Occipital lobe (tissue), 2 donors: ENCODE data around the gene XYLT1. TPM values are rescaled to one million over a fixed set of nuclear protein-coding genes. Genes with fewer than 3 reads are reported as not detected.

ENCODE experiments used
- DNase-seq: peaks from one replicate; lab custom pipeline; 2025; lab: John Stamatoyannopoulos, UW
- total RNA-seq: library from RNA; depleted of rRNA; stranded (reverse); fragments of >200 nt; gene quantifications from one replicate; pipeline ENCODE4 v1.2.3, GENCODE V29; 2014

XYLT1 gene
- total RNA-seq, 1 donor from 2014 or later = 29.3 TPM

- DNase-seq = no peak
Observed at GRCh38 chr16:17261197-17261858, 209.4 kb downstream of the XYLT1 start.

- DNase-seq = no peak
Observed at GRCh38 chr16:17260276-17260849, 210.4 kb downstream of the XYLT1 start.

GRCh38 chr16:17259751-17260270, 210.9 kb downstream of the XYLT1 start:
- no peak for DNase-seq

DNA sequence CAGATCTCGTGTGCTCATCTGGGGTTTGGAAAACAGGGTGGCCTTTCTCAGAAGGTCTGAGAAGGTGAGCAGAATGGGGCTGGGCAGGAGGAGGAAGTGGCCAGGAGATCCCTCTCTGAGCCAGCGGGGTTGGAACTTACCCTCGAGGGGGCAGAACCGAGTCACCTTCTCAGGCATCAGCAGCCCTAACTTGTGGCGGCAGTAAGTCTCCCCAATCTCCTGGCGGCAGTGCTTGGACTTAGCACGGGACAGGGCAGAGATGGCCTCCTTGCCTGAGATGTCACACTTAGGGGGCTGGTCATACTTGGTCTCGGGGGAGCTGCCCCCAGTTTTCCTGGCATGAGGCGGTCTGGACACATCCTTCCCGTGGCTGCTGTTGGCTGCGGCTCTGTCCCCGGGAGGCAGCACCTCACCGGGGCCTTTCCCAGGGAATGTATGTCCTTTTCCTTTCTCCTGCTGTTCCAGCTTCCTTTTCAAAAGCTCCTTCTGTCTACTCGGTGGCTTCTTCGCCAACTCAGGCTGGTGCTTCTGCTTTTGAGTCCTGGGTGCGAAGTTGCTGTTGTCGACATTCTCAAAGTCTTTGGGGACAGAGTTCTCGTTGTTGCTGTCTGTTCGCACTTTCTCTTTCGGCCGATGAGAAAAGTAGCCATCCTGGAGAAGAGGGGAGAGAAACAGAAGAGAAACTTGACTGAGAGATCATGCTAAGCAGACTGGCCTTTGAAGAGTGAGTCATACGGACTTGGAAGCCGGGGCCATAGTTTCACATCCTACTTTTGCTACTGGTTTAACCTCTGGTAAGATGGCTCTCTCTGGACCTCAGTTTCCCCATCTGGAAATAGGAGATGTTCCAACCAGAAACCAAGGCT, 211.7 kb downstream of the XYLT1 start:
- no peak for DNase-seq

DNA sequence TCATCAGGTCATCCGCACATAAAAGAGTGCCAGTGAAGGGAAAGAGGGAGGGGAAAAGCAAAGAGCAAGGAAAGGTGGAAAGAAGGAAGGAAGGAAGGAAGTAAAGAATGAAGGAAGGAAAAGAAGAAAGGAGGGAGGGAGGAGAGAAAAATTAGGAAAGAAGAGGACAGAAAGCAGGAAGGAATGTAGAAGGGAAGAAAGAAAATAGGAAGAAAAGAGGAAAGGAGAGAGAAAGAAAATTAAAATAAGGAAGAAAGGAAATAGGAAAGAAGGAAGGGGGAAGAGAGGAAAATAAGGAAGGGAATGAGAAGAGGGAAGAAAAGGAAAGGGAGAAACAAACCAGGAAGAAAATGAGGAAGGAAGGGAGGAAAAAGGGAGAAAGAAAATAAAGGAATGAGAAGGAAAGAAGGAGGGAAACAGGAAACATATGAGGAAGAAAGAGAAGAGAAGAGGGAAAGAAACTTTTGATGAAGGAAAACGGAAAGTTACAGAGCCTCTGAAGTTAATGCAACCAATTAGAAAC, 212.6 kb downstream of the XYLT1 start:
- DNase-seq = no peak

- DNase-seq = no peak
Observed at GRCh38 chr16:17257426-17258023, 213.2 kb downstream of the XYLT1 start.

- DNase-seq = no peak
Observed at GRCh38 chr16:17252701-17253100, 218.1 kb downstream of the XYLT1 start.

DNA sequence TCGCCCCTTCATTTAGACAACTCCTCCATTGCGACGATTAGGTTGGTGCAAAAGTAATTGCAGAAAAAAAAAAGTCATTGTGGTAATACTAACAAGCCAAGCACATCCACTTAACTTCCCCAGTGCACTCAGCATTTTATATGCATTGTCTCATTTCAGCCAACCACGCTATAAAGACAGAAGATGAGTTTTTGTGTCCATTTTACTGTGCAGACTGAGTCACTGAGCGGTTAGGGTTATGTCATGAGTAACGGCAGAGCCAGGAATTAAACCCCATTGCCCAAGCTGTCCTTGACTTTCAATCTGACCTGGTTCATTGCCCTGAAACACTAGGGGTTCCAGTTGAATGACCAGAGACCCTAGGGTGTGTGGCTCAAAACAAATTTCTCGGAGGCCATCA, 218.7 kb downstream of the XYLT1 start:
- no peak for DNase-seq

DNA sequence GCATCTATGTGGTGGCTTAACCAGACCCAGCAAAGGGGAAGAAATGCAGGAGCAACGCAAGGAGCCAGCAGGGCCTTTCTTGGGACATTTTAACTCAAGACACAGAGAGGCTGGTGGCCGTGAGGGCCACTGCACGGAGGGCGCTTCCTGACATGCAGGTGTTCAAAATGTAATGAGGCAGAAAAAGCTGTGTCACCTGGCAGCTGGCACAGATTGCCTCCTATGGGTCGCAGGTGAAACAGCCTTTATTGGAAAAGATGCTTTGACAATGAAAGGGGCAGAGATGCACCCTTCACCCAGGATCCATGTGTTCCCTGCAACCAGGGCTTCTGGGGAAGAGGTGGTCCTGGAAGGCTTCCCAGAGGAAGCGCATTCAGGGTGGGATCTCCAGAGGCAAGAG, 219.3 kb downstream of the XYLT1 start:
- no peak for DNase-seq

DNA sequence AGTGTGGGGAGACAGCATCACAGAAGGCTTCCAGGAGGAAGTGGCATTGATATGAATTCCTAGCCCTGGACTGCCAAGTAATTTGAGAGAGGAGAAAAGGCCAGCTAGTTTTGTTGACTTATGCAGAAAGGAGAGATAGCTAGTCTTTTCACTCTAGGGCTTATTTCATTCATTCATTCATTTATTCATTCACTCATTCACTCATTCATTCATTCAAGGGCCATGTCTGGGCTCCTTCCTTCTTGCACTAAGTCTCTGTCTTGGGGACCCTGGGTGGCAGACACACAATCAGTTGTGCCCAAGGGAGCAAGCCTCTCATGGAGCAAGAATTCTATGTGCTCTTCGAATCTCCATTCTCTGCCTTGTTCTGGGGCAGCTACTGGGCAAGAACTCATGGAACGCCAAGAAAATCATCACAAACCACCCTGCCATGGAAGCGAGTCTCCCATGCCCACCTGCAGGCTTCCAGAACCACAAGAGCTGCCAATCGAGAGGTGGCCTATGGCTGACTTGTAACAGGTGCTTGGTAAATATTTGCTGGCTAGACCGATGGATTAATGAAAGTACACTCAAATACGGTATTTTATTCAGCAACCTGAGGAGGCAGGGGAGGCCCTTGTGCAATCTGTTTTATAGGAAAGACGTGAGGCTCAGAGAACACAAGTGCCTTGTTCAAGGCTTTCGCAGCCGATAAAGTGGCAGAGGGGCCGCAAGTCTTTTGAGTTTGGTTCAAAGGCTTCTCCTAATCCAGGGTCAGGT, 223.6 kb downstream of the XYLT1 start:
- no peak for DNase-seq

DNA sequence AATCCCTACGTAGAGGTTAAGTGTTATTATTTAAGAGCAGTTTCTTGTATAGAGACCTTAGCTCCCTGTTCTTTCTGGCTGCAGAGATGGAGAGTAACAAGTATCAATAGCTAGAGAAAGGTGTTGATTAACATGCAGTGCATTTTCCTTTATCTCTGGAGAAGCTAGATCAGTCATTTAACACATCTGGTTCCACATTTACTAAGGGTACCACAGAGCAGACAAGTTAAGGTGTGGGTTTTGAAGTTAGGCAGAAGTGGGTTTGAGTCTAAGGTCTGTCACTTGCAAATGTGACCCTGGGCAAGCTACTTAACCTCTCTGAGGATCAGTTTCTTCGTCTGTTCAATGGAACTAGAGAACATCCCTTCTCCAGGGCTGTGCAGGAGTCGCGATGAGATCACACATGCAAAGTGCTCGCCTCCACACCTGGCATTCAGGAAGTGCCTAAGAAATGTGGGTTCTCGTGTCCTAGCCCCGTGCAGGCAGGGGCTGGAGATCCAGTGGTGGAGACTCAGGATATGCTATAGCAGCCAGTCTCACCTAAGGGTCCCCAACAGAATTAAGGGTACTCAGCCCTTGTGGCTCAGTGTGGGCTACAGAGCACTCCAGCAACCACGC, 224.4 kb downstream of the XYLT1 start:
- no peak for DNase-seq

DNA sequence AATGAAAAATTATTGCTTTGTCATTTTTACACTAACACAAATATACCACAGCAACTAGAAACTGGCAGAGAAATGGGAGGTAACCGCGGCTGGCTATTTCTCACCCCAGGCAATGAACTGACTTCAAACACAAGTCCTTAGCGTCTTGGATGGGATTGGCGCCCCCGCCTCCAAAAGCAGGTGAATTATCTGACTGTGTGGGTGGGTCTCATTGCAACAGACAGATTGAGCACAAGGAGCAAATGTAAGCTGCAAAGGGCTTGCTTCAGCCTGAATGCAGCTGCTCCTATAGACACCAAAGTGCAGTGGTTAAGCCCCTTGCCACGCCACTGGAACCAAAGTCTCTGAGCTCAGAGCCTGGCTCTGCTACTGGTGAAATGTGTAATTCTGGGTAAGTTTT, 225.0 kb downstream of the XYLT1 start:
- no peak for DNase-seq

DNA sequence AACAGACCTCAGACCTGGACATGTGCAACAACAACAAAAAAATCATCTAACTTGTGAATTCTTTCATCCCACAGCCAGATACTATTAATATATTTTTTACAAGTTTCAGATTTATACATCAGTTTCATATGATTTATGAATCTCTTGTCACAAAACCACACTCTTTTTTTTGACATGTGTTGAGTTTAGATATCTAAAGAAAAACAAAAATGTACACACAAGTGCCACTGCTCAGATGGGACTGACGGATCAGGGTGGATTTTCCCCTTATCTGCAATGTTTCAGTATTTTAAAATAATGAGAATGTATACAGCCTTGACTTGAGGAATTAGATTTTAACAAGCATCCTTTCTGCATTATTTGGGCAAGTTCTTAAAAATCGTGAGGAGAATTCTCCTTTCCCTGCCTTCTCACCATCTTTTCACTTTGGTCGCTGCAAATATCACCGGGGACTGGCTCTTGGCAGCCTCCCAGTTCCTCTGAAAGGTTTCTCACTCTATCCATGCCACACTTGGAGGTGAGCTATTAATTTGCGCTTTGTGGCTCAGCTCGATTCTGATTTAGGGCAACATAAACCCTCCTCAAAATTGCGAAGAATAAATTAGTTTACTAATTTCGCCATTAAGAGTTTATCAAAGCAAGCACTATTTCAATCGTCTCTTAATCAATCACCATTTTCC, 225.7 kb downstream of the XYLT1 start:
- no peak for DNase-seq

GRCh38 chr16:17241264-17241835, 229.4 kb downstream of the XYLT1 start:
- DNase-seq = no peak

DNA sequence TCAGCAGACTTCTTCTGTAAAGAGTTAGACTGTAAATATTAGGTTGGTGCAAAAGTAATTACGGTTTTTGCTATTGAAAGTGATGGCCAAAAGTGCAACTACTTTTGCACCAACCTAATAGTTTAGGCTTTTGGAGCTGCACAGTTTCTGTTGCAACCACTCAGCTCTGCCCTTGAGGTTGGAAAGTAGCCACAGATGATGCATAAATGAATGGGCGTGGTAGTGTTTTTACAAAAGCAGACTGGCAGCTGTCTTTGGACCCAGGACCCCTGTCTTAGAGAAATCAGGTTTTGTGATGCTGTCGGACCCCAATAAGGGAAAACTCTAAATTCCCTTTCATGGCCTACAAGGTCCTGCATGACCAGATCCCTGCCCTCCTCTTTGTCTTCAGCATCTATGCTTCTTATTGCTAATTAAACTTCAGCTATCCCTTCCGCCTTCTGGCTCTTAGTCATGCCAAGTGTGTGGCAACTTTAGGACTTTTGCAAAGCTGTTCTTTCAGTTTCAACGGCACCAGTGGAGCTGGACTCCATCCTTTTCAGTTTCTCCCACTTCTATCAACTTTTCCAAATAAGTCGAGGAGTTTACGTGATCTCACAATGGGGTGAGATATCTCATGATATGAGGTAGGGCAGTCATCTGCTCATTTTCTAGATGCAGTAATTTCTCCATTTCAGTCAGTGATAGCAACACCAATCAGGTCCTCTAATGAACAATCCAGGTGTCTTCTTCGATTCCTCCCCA, 232.3 kb downstream of the XYLT1 start:
- DNase-seq = no peak

- no peak for DNase-seq
Observed at GRCh38 chr16:17237350-17237944, 233.3 kb downstream of the XYLT1 start.

DNA sequence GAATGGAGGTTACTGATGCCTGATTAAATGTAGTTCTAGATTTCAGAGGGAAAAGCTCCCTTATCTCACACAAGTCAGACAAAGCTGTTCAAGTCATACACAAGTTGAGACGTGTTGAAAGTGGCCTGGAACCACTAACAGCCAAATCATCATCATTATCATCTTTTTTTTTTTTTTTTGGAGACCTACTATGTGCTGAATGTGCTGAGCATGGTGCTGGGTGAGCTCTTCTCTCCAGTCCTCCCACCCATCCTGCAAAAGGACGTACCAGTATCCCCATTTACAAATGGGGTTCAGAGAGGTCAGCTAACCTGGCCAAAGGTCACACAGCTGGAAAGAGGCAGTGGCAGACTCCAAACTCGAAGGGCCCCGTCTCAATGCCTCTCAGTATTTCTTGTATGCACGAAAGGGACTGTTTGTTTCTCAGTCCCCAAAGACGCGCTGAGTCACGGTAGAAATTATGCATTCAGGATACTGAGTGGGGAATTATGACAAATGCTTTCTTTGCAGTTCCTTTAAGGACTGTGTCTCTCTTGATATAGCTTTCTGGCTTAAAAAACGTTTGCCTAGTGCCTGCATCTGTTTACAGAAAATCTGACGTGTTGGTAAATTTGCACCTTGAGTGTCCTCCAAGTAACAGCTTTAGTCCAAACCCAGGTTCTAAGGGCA, 235.5 kb downstream of the XYLT1 start:
- DNase-seq = peak; percentile 34
